Trophoblast cell (in vitro differentiated cells and primary cell): ENCODE results near the gene UNC79.

Experiments
- DNase-seq, 2 donors: peaks; one replicate each; pipeline ENCODE4 v3.0.0-alpha.2; 2016
- H2AFZ ChIP-seq: 2 replicates; pipeline ENCODE4 v1.6.1; 2013; ENCODE audit warnings: low read length, moderate library complexity, mild to moderate bottlenecking; ENCODE audit not compliant: insufficient read depth, poor library complexity
- H2AK5ac ChIP-seq: 2 replicates; pipeline ENCODE4 v1.6.1; 2013; ENCODE audit warnings: mild to moderate bottlenecking, low read length
- H2BK120ac ChIP-seq: 2 replicates; pipeline ENCODE4 v1.6.1; 2013; ENCODE audit warnings: low read length, mild to moderate bottlenecking, moderate library complexity; ENCODE audit not compliant: insufficient read depth, poor library complexity
- H2BK12ac ChIP-seq: 2 replicates; pipeline ENCODE4 v1.6.1; 2013; ENCODE audit warnings: mild to moderate bottlenecking, low read length, moderate library complexity
- H2BK5ac ChIP-seq: 2 replicates; pipeline ENCODE4 v1.6.1; 2013; ENCODE audit warnings: low read length, low read depth, moderate library complexity, mild to moderate bottlenecking; ENCODE audit not compliant: poor library complexity
- H3K14ac ChIP-seq: 2 replicates; pipeline ENCODE4 v1.6.1; 2013; ENCODE audit warnings: mild to moderate bottlenecking, low read length
- H3K18ac ChIP-seq: 2 replicates; pipeline ENCODE4 v1.6.1; 2013; ENCODE audit warnings: mild to moderate bottlenecking, low read length
- H3K23ac ChIP-seq: 2 replicates; pipeline ENCODE4 v1.6.1; 2013; ENCODE audit warnings: low read length
- H3K27ac ChIP-seq: 2 replicates; pipeline ENCODE4 v1.5.1; 2013; ENCODE audit warnings: low read depth, mild to moderate bottlenecking, inconsistent platforms, low read length, moderate library complexity
- H3K27me3 ChIP-seq: 2 replicates; pipeline ENCODE4 v1.6.1; 2013; ENCODE audit warnings: inconsistent platforms, mild to moderate bottlenecking, low read length, moderate library complexity; ENCODE audit not compliant: insufficient read depth
- H3K36me3 ChIP-seq, 2 experiments: 1 replicate in 1 of 2; 2 replicates in 1 of 2; pipeline ENCODE4 v1.6.1; 2013; ENCODE audit warnings: low read length in 2 of 2, mild to moderate bottlenecking in 2 of 2, moderate library complexity in 1 of 2; ENCODE audit not compliant: insufficient read depth in 2 of 2, control insufficient read depth in 1 of 2
- H3K4ac ChIP-seq: 2 replicates; pipeline ENCODE4 v1.6.1; 2013; ENCODE audit warnings: low read depth, mild to moderate bottlenecking, low read length, moderate library complexity
- H3K4me1 ChIP-seq, 2 experiments: 1 replicate in 1 of 2; 2 replicates in 1 of 2; pipeline ENCODE4 v1.6.1; 2013; ENCODE audit warnings: low read length in 2 of 2, mild to moderate bottlenecking in 2 of 2, moderate library complexity in 1 of 2; ENCODE audit not compliant: insufficient read depth in 2 of 2, control insufficient read depth in 1 of 2
- H3K4me2 ChIP-seq: 2 replicates; pipeline ENCODE4 v1.6.1; 2013; ENCODE audit warnings: inconsistent platforms, mild to moderate bottlenecking, low read length, moderate library complexity
- H3K4me3 ChIP-seq: 2 replicates; pipeline ENCODE4 v1.5.1; 2013; ENCODE audit warnings: mild to moderate bottlenecking, low read depth, low read length, inconsistent platforms
- H3K79me1 ChIP-seq: one replicate; pipeline ENCODE4 v1.6.1; 2013; ENCODE audit warnings: low read length
- H3K79me2 ChIP-seq: 2 replicates; pipeline ENCODE4 v1.6.1; 2013; ENCODE audit warnings: low read length, mild to moderate bottlenecking; ENCODE audit not compliant: control insufficient read depth, insufficient read depth, poor library complexity
- H3K9ac ChIP-seq: 2 replicates; pipeline ENCODE4 v1.6.1; 2013; ENCODE audit warnings: mild to moderate bottlenecking, low read length
- H3K9me3 ChIP-seq: 2 replicates; pipeline ENCODE4 v1.6.1; 2013; ENCODE audit warnings: low read depth, mild to moderate bottlenecking, control low read depth, inconsistent platforms, low read length; ENCODE audit not compliant: insufficient read depth
- H4K12ac ChIP-seq: 2 replicates; pipeline ENCODE4 v1.6.1; 2013; ENCODE audit warnings: low read depth, mild to moderate bottlenecking, low read length, moderate library complexity
- H4K8ac ChIP-seq: 2 replicates; pipeline ENCODE4 v1.6.1; 2013; ENCODE audit warnings: low read depth, mild to moderate bottlenecking, low read length, moderate library complexity
- H4K91ac ChIP-seq: one replicate; pipeline ENCODE4 v1.6.1; 2013; ENCODE audit warnings: low read depth, mild to moderate bottlenecking, low read length, moderate library complexity
- WGBS: extraction: QIAGEN DNeasy Blood & Tissue Kit; methylation state at CpG from one replicate; pipeline ENCODE4 v1.1.7; 2013; ENCODE audit warnings: missing lambda C conversion rate; ENCODE audit not compliant: insufficient read length, insufficient coverage; ENCODE audit errors: extremely low coverage; 5-methylcytosine and 5-hydroxymethylcytosine counted together

UNC79 gene

GRCh38 chr14:93454224-93454623, 23.5 kb downstream of the UNC79 start:
- Histone ChIP-seq H3K18ac (no peak overlapping the region), H3K79me1 (no peaks in the 10 kb centered on the region), H2AFZ (no peak overlapping the region), H3K36me3 (no peaks in the 10 kb centered on the region), H3K4me2 (no peak overlapping the region), H2BK12ac (no peak overlapping the region), H4K8ac (no peak overlapping the region), H2BK120ac (no peak overlapping the region), H3K9me3 (no peaks in the 10 kb centered on the region), H3K27me3 (no peaks in the 10 kb centered on the region), H3K4me3 (no peak overlapping the region), H3K9ac (no peak overlapping the region), H3K4me1 (no peaks in the 10 kb centered on the region), H3K27ac (no peak overlapping the region), H3K14ac (no peak overlapping the region), H2BK5ac (no peak overlapping the region), H3K4ac (no peak overlapping the region), H2AK5ac (no peak overlapping the region), H3K23ac (no peak overlapping the region), H4K12ac (no peak overlapping the region), H3K79me2 (no peaks in the 10 kb centered on the region), H4K91ac (no peak overlapping the region)
- WGBS = no CpG with 5 or more reads among the region's 1 CpG
- no peak for DNase-seq

- Histone ChIP-seq H3K4me1 (no peaks in the 10 kb centered on the region), H3K79me2 (no peaks in the 10 kb centered on the region), H2AFZ (no peak overlapping the region), H3K18ac (no peak overlapping the region), H4K12ac (no peak overlapping the region), H3K36me3 (no peaks in the 10 kb centered on the region), H4K8ac (no peak overlapping the region), H2BK120ac (no peak overlapping the region), H3K9me3 (no peaks in the 10 kb centered on the region), H3K23ac (no peak overlapping the region), H3K4ac (no peak overlapping the region), H3K4me2 (no peak overlapping the region), H4K91ac (no peak overlapping the region), H2AK5ac (no peak overlapping the region), H2BK12ac (no peak overlapping the region), H2BK5ac (no peak overlapping the region), H3K14ac (no peak overlapping the region), H3K4me3 (no peak overlapping the region), H3K27ac (no peak overlapping the region), H3K9ac (no peak overlapping the region), H3K27me3 (no peaks in the 10 kb centered on the region), H3K79me1 (no peaks in the 10 kb centered on the region)
- no peak for DNase-seq
Observed at GRCh38 chr14:93456356-93456755, 25.6 kb downstream of the UNC79 start.

GRCh38 chr14:93458234-93458633, 27.5 kb downstream of the UNC79 start:
- Histone ChIP-seq H3K27me3 (no peaks in the 10 kb centered on the region), H3K4me1 (no peaks in the 10 kb centered on the region), H4K12ac (no peak overlapping the region), H3K23ac (no peak overlapping the region), H2AFZ (no peak overlapping the region), H2AK5ac (no peak overlapping the region), H3K14ac (no peak overlapping the region), H3K79me2 (no peaks in the 10 kb centered on the region), H3K4me3 (no peak overlapping the region), H3K27ac (no peak overlapping the region), H3K4me2 (no peak overlapping the region), H3K79me1 (no peaks in the 10 kb centered on the region), H2BK120ac (no peak overlapping the region), H4K91ac (no peak overlapping the region), H4K8ac (no peak overlapping the region), H3K4ac (no peak overlapping the region), H3K18ac (no peak overlapping the region), H3K9me3 (no peaks in the 10 kb centered on the region), H3K9ac (no peak overlapping the region), H3K36me3 (no peaks in the 10 kb centered on the region), H2BK12ac (no peak overlapping the region), H2BK5ac (no peak overlapping the region)
- WGBS = no CpG with 5 or more reads among the region's 1 CpG
- DNase-seq = no peak

GRCh38 chr14:93462479-93462878, 31.7 kb downstream of the UNC79 start:
- Histone ChIP-seq H3K79me2 (no peaks in the 10 kb centered on the region), H2AFZ (no peak overlapping the region)

More at GRCh38 chr14:93462479-93462878, 31.7 kb downstream of the UNC79 start:
- Histone ChIP-seq H3K27ac (no peak overlapping the region), H3K4me2 (no peak overlapping the region), H3K18ac (no peak overlapping the region), H3K23ac (no peak overlapping the region), H4K91ac (no peak overlapping the region), H3K4me3 (no peak overlapping the region), H2BK12ac (no peak overlapping the region), H3K4me1 (no peaks in the 10 kb centered on the region), H3K4ac (no peak overlapping the region), H3K14ac (no peak overlapping the region), H2AK5ac (no peak overlapping the region), H2BK5ac (no peak overlapping the region), H3K79me1 (no peaks in the 10 kb centered on the region), H4K8ac (no peak overlapping the region), H4K12ac (no peak overlapping the region), H3K27me3 (no peaks in the 10 kb centered on the region), H3K9ac (no peak overlapping the region), H3K36me3 (no peaks in the 10 kb centered on the region), H2BK120ac (no peak overlapping the region), H3K9me3 (no peaks in the 10 kb centered on the region)
- DNase-seq = no peak
- WGBS = 94% methylated on average over 2 of the region's 3 CpGs
